ENCODE results near the gene PDXK.
"Not testable (repeated sequence)": the region's sequence is repeated elsewhere in the genome, so short reads cannot be mapped to it uniquely, and the experiment has no call there.

Gene PDXK

GRCh38 chr21:43697758-43698643 is 20.9 kb upstream of the PDXK start:
- DNase-seq (ENCODE audit: low spot score), result no peak

GRCh38 chr21:43699492-43699777 is 19.5 kb upstream of the PDXK start:
- not testable (repeated sequence) for DNase-seq (ENCODE audit: low spot score)

GRCh38 chr21:43699933-43700599 is 18.9 kb upstream of the PDXK start:
- DNase-seq (ENCODE audit: low spot score), result no peak

GRCh38 chr21:43701936-43702784 is 16.8 kb upstream of the PDXK start:
- no peak for DNase-seq (ENCODE audit: low spot score)

GRCh38 chr21:43702785-43703034 is 16.2 kb upstream of the PDXK start:
- no peak for DNase-seq (ENCODE audit: low spot score)

- no peak for DNase-seq (ENCODE audit: low spot score)
These were observed 15.7 kb upstream of the PDXK start for GRCh38 chr21:43703035-43703880.

- DNase-seq (ENCODE audit: low spot score), result no peak
These were observed 11.5 kb upstream of the PDXK start for GRCh38 chr21:43707462-43707861.

GRCh38 chr21:43708745-43709381 is 10.1 kb upstream of the PDXK start:
- no peak for DNase-seq (ENCODE audit: low spot score)

- DNase-seq (ENCODE audit: low spot score), result no peak
These were observed 6.5 kb upstream of the PDXK start for GRCh38 chr21:43712268-43712942.

- DNase-seq (ENCODE audit: low spot score), result not testable (repeated sequence)
These were observed 5.8 kb upstream of the PDXK start for GRCh38 chr21:43713123-43713522.

GRCh38 chr21:43716376-43717165 is 2.4 kb upstream of the PDXK start:
- no peak for DNase-seq (ENCODE audit: low spot score)

- no peak for DNase-seq (ENCODE audit: low spot score)
These were observed 1.6 kb upstream of the PDXK start for GRCh38 chr21:43717166-43717853.

GRCh38 chr21:43717967-43718871 is 710 bp upstream of the PDXK start:
- no peak for DNase-seq (ENCODE audit: low spot score)

- no peak for DNase-seq (ENCODE audit: low spot score)
These were observed 1.0 kb downstream of the PDXK start for GRCh38 chr21:43719748-43720538.

GRCh38 chr21:43720539-43721166 is 1.7 kb downstream of the PDXK start:
- DNase-seq (ENCODE audit: low spot score), result no peak

GRCh38 chr21:43721206-43721605 is 2.3 kb downstream of the PDXK start:
- DNase-seq (ENCODE audit: low spot score), result no peak

GRCh38 chr21:43721939-43722338 is 3.0 kb downstream of the PDXK start:
- DNase-seq (ENCODE audit: low spot score), result no peak

Measured in CD4-positive, alpha-beta T cell treated with Interleukin-6 at 100 ng/mL for 8 hours (primary cell).